ENCODE measurements around the gene NLGN2. TPM values are rescaled to one million over a fixed set of nuclear protein-coding genes. Genes with fewer than 3 reads are reported as not detected.

Gene NLGN2
- total RNA-seq, 1 experiment from 2014 or later: 70.2 TPM

DNA sequence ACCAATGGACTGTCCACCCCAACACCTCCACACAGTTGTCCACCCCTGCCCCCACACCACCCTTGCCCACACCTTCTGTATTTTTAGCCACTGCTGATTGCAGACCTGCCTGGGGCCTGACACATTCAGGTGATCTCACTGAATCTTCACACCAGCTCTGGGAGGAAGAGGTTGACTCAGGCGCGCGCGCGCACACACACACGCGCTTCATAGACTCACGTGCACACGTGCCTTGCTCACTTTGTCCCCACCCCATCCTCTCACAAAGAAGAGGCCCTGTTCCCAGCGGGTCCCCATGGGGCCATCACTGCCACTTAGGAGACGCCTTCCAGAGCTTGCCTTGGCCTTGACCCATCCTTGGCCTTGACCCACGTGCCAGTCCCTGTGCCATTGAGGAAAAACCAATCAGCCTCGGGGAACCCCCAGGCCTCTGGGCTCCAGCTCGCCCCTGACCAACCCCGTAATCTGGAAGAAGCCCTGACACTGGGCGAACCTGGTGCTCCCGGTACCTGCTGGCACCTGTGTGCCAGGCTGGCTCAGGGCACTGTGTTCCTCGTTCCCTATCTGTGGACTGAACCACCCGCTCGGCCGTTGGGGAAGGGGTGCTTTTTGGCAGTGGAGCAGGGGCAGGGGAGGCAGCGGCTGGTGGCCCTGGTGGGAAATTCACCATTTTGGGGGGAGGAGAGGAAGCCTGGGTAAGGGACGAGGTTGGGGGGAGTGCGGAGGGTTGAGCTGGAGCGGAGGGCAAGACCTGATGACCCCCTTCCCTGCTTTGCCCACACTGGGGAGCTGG lies 3.2 kb downstream of the NLGN2 start:
- H3K79me2 ChIP-seq (ENCODE audit: insufficient read depth, low read length): no peaks in the 10 kb centered on the region
- Mint-ChIP-seq H3K27ac (peak overlapping the region in 1 of 3 experiments; percentile 52; a peak in 1 of 7 replicates), H3K27me3 (ENCODE audit: low read depth) (no peaks in the 10 kb centered on the region), H3K9me3 (peaks cover 0 to 2% of the 10 kb centered on the region in 2 experiments; a peak in 1 of 5 replicates), H3K4me1 (peaks cover 14 to 34% of the 10 kb centered on the region in 2 experiments), H3K4me3 (no peak overlapping the region; a peak in 1 of 5 replicates), H3K36me3 (ENCODE audit: insufficient read depth in 1 of 3, low read depth in 3 of 3) (peaks cover 18 to 49% (median 38%) of the 10 kb centered on the region in 3 experiments)
- H2BK20ac ChIP-seq (ENCODE audit: low read depth, low read length, poor library complexity, severe bottlenecking): no peak overlapping the region
- TF ChIP-seq, protein P1, sequence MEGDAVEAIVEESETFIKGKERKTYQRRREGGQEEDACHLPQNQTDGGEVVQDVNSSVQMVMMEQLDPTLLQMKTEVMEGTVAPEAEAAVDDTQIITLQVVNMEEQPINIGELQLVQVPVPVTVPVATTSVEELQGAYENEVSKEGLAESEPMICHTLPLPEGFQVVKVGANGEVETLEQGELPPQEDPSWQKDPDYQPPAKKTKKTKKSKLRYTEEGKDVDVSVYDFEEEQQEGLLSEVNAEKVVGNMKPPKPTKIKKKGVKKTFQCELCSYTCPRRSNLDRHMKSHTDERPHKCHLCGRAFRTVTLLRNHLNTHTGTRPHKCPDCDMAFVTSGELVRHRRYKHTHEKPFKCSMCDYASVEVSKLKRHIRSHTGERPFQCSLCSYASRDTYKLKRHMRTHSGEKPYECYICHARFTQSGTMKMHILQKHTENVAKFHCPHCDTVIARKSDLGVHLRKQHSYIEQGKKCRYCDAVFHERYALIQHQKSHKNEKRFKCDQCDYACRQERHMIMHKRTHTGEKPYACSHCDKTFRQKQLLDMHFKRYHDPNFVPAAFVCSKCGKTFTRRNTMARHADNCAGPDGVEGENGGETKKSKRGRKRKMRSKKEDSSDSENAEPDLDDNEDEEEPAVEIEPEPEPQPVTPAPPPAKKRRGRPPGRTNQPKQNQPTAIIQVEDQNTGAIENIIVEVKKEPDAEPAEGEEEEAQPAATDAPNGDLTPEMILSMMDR (conservative IDR thresholded peaks at IDR 0.05): no peak
- no peak overlapping the region for H4K5ac ChIP-seq (ENCODE audit: insufficient read length, low read depth, low read length)
- DNase-seq: no peak
- no peak overlapping the region for H3K27ac ChIP-seq (ENCODE audit: insufficient read length, low read depth, low read length)
- H3K9me3 ChIP-seq (ENCODE audit: control insufficient read depth, low read depth, low read length): no peaks in the 10 kb centered on the region
- no peak overlapping the region for H2BK5ac ChIP-seq (ENCODE audit: insufficient read length, low read length)
- H3K23ac ChIP-seq (ENCODE audit: insufficient read length, low read depth, low read length): no peak overlapping the region
- H2BK15ac ChIP-seq (ENCODE audit: low read depth, low read length): no peak overlapping the region
- no peak overlapping the region for H3K4ac ChIP-seq (ENCODE audit: low read depth, low read length)
- no peak overlapping the region for H3T11ph ChIP-seq (ENCODE audit: low read length)
- H3K23me2 ChIP-seq (ENCODE audit: insufficient read length, low read depth, low read length, poor library complexity, severe bottlenecking): peaks cover under 1% of the 10 kb centered on the region
- H3K27me3 ChIP-seq (ENCODE audit: insufficient read depth, low read length): no peaks in the 10 kb centered on the region
- no CpG with 5 or more reads among the region's 25 CpGs for WGBS (ENCODE audit: extremely low coverage, insufficient read length, low lambda C conversion rate)
- no peak overlapping the region for H3K56ac ChIP-seq (ENCODE audit: insufficient read length, low read depth, low read length)
- no peak overlapping the region for H2BK120ac ChIP-seq (ENCODE audit: low read depth, low read length, poor library complexity, severe bottlenecking)
- no peak overlapping the region for H3K18ac ChIP-seq (ENCODE audit: insufficient read length, low read depth, low read length)
- H3K79me1 ChIP-seq (ENCODE audit: insufficient read depth, low read depth, low read length, poor library complexity, severe bottlenecking): no peaks in the 10 kb centered on the region
- no peak overlapping the region for H3K14ac ChIP-seq (ENCODE audit: insufficient read depth, low read length)
- no peak overlapping the region for H2BK12ac ChIP-seq (ENCODE audit: insufficient read length, low read depth, low read length)
- no peaks in the 10 kb centered on the region; the same call in 1 of the 2 replicates for H3K4me1 ChIP-seq (ENCODE audit: insufficient read depth, low read length)
- H3K9ac ChIP-seq (ENCODE audit: extremely low read depth, insufficient read length, low read length): no peak overlapping the region
- H2AK5ac ChIP-seq (ENCODE audit: insufficient read length, low read length): no peak overlapping the region
- no peaks in the 10 kb centered on the region for H4K20me1 ChIP-seq (ENCODE audit: control insufficient read depth, insufficient read depth, insufficient read length)
- no peak overlapping the region for H4K91ac ChIP-seq (ENCODE audit: insufficient read length, low read depth, low read length)
- no peak overlapping the region for H2AFZ ChIP-seq (ENCODE audit: low read length)
- H4K8ac ChIP-seq (replicated peaks; ENCODE audit: insufficient read length, low read depth, low read length): no peak overlapping the region
- H3K4me2 ChIP-seq (ENCODE audit: insufficient read depth, insufficient read length, low read length): no peak overlapping the region
